HG02973 (cell line): ENCODE results near the gene UBAP1.
"Not testable (repeated sequence)": the region's sequence is repeated elsewhere in the genome, so short reads cannot be mapped to it uniquely, and the experiment has no call there.

Experiments used
- ATAC-seq: cut with Tn5 transposase; IDR thresholded peaks from one replicate; pipeline ENCODE4 v1.9.1; 2021; ENCODE audit warnings: moderate library complexity; ENCODE audit not compliant: unreplicated experiment

The UBAP1 gene

GRCh38 chr9:34178436-34179212 lies at the start of gene UBAP1:
Gene UBAP1 (plus strand): TSS chr9:34179043. CDS start chr9:34220915, 41,872 bp downstream.
- ATAC-seq = peak; percentile 98

DNA sequence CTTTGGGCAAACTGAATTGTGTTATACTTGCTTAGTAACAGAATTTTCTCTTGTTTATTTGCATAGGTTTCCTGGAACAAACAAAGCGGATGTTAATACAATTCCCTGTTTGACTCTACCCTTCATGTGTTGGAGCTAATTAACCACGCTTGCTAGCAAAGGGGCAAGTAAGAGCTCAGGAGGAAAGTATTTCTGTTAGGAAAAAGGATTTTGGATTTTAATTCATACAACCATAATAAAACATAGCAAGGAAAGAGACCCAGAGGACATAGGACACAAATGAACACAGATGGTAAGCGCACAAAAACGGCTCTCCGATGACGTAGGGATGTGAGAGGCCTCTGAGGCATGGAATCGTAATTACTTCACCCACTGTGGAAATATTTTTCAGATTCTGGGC lies 47.3 kb upstream of the UBAP1 start:
- no peak for ATAC-seq

GRCh38 chr9:34133436-34133949 lies 45.4 kb upstream of the UBAP1 start:
- no peak for ATAC-seq

DNA sequence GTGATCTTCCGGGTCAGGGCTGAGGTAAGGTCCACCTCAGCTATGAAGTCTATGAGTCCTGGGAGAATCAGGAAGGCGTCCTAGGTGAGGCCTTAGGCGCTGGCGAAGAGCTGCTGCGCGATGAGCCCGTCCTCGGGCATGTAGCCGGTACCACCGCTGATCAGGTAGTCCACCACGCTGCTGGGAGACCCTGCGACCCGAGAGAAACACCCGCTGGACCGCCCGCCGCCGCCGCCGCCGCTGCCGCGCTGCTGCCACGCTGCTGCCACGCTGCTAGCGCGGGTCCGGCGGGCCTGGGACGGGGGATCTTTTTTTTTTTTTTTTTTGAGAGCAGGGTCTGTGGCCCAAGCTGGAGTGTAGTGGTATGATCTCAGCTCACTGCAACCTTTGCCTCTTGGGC lies 44.3 kb upstream of the UBAP1 start:
- no peak for ATAC-seq

DNA sequence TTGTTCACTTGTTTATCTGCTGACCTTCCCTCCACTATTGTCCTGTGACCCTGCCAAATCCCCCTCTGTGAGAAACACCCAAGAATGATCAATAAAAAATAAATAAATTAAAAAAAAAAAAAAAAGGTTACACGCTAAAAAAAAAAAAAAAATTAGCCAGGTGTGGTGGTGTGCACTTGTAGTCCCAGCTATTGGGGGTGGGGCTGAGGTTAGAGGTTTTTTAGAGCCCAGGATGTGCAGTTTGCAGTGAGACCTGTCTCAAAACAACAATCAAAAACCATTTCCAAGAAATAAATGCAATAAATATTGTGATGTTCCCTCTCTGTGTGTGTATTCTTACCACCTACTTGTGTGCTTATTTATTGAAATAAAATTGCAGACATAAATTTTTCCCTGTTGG lies 40.2 kb upstream of the UBAP1 start:
- not testable (repeated sequence) for ATAC-seq

- no peak for ATAC-seq
Observed at GRCh38 chr9:34139477-34140146, 39.2 kb upstream of the UBAP1 start.

- no peak for ATAC-seq
Observed at GRCh38 chr9:34140853-34141252, 38.0 kb upstream of the UBAP1 start.

DNA sequence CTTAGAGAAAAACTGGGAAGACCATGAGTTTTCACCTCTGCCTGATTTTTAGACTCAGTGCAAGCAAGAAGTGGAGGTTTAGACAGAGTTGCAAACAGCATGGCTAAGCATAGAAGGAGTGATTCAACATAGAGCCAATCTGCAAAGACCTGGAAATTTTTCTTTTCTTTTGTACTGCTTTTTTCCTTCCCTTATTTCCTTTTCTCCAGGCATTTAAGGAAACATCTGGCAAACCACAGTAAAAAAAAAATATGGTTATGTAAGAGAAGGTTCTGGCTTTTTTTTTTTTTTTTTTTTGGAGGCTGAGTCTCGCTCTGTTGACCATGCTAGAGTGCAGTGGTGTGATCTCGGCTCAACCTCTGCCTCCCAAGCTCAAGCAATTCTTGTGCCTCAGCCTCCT lies 35.7 kb upstream of the UBAP1 start:
- ATAC-seq = no peak

- no peak for ATAC-seq
Observed at GRCh38 chr9:34145165-34145564, 33.7 kb upstream of the UBAP1 start.

GRCh38 chr9:34151398-34151797 lies 27.4 kb upstream of the UBAP1 start:
- no peak for ATAC-seq

DNA sequence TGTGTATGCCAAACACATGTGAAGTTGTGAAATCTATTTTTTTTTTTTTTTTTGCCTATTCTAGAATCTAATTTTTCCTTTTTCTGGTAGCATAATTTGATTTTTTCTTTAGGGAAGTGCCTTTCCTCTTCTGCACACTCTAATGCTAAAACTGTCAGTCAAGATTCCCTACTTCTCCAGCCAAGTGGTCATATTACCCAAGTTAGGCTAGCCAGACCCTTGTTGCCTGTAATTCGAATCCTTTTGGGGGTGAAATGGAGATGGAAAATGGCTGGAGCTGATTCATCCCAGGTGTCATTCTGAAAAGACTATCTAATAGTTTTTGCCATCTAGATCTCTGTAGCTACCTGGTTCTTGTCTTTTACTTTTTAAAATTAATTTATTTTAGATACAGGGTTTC lies 24.8 kb upstream of the UBAP1 start:
- ATAC-seq = no peak

- ATAC-seq = no peak
Observed at GRCh38 chr9:34157318-34157717, 21.5 kb upstream of the UBAP1 start.

- ATAC-seq = no peak
Observed at GRCh38 chr9:34157898-34158297, 20.9 kb upstream of the UBAP1 start.

- ATAC-seq = no peak
Observed at GRCh38 chr9:34158362-34158869, 20.4 kb upstream of the UBAP1 start.

GRCh38 chr9:34163434-34163833 lies 15.4 kb upstream of the UBAP1 start:
- no peak for ATAC-seq

DNA sequence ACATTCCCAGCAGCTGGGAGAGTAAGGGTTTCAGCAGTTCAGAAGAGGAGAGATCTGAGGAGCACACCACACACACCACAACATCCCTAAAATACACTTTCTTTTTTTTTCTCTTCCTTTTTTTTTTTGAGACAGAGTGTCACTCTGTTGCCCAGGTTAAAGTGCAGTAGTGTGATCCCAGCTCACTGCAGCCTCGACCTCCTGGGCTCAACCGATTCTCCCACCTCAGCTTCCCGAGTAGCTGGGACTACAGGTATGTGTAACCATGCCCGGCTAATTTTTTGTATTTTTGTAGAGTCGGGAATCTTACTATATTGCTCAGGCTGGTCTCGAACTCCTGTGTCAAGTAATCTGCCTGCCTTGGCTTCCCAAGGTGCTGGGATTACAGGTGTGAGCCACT lies 9.7 kb upstream of the UBAP1 start:
- ATAC-seq = no peak

- no peak for ATAC-seq
Observed at GRCh38 chr9:34170237-34170991, 8.4 kb upstream of the UBAP1 start.

- no peak for ATAC-seq
Observed at GRCh38 chr9:34171753-34172535, 6.9 kb upstream of the UBAP1 start.

DNA sequence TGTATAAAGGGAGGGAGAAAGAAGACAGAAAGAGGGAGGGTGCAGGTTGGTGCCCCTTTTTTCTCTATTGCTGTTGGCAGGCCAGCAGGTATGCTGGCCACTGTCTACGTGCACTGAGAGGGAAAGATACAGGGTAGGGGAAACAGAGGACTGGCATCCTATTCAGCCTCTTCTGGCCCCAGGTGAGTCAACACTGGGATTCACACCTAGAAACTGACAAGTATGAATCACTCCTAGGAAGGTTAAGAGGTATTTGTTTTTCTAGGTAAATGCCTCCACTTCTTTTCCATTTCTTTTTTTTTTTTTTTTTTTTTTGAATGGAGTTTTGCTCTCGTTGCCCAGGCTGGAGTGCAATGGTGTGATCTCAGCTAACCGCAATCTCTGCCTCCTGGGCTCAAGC lies 2.8 kb upstream of the UBAP1 start:
- ATAC-seq = no peak

GRCh38 chr9:34177593-34178435 lies 1.0 kb upstream of the UBAP1 start:
- ATAC-seq = no peak
